PFSK-1 (cell line): Measurements from ENCODE around the gene PAOX.

ENCODE experiments used
- FOXP2 ChIP-seq: optimal IDR thresholded peaks from 2 replicates; pipeline ENCODE3; 2011; ENCODE audit warnings: borderline replicate concordance, control low read depth, inconsistent platforms; ENCODE audit not compliant: insufficient read depth; ENCODE audit errors: extremely low read length, extremely low read depth
- POLR2AphosphoS5 ChIP-seq: IDR thresholded peaks from 2 replicates; pipeline ENCODE4 v1.6.1; 2012; ENCODE audit warnings: low read depth, mild to moderate bottlenecking, control low read depth, low read length, moderate library complexity
- REST ChIP-seq, 2 experiments: IDR thresholded peaks; 2 replicates each; pipeline versions ENCODE4 v1.6.1 to v1.8.0; 2011 to 2012; ENCODE audit warnings: low read depth in 2 of 2, low read length in 2 of 2, control low read depth in 1 of 2, inconsistent platforms in 1 of 2, mild to moderate bottlenecking in 1 of 2, moderate library complexity in 1 of 2; ENCODE audit not compliant: insufficient read depth in 1 of 2
- SIN3A ChIP-seq: IDR thresholded peaks from 2 replicates; pipeline ENCODE4 v1.6.1; 2012; ENCODE audit warnings: mild to moderate bottlenecking, low read length, moderate library complexity, borderline replicate concordance; ENCODE audit not compliant: insufficient read depth
- TAF1 ChIP-seq: IDR thresholded peaks from 2 replicates; pipeline ENCODE4 v1.6.1; 2012; ENCODE audit warnings: low read length, control low read depth, borderline replicate concordance; ENCODE audit not compliant: insufficient read depth

The PAOX gene

GRCh38 chr10:133339708-133340380, 39.2 kb upstream of the PAOX start:
- TF ChIP-seq TAF1 (no peak), REST (IDR thresholded peaks at IDR 0.05; ENCODE audit: insufficient read depth in 1 of 2, low read depth in 2 of 2, low read length in 2 of 2) (no peak), POLR2AphosphoS5 (no peak), FOXP2 (no peak), SIN3A (no peak)

- TF ChIP-seq REST (IDR thresholded peaks at IDR 0.05; ENCODE audit: insufficient read depth in 1 of 2, low read depth in 2 of 2, low read length in 2 of 2) (no peak), TAF1 (no peak), FOXP2 (no peak), SIN3A (no peak), POLR2AphosphoS5 (no peak)
Measured at GRCh38 chr10:133341983-133342382, 37.1 kb upstream of the PAOX start.

GRCh38 chr10:133342942-133343341, 36.1 kb upstream of the PAOX start:
- no peak for TF ChIP-seq TAF1
- no peak for TF ChIP-seq POLR2AphosphoS5
- TF ChIP-seq REST (IDR thresholded peaks at IDR 0.05; ENCODE audit: insufficient read depth in 1 of 2, low read depth in 2 of 2, low read length in 2 of 2), result no peak

- TF ChIP-seq FOXP2 (no peak), SIN3A (no peak), TAF1 (no peak), POLR2AphosphoS5 (no peak), REST (IDR thresholded peaks at IDR 0.05; ENCODE audit: insufficient read depth in 1 of 2, low read depth in 2 of 2, low read length in 2 of 2) (no peak)
Measured at GRCh38 chr10:133343558-133343957, 35.5 kb upstream of the PAOX start.

GRCh38 chr10:133344236-133344635, 34.8 kb upstream of the PAOX start:
- TF ChIP-seq SIN3A, result no peak
- TF ChIP-seq TAF1, result no peak
- no peak for TF ChIP-seq POLR2AphosphoS5
- TF ChIP-seq FOXP2, result no peak
- no peak for TF ChIP-seq REST (IDR thresholded peaks at IDR 0.05; ENCODE audit: insufficient read depth in 1 of 2, low read depth in 2 of 2, low read length in 2 of 2)
